Coronary artery (tissue), 2 donors: Measurements from ENCODE around the gene LPIN1.

Experiments
- DNase-seq: peaks from one replicate; pipeline ENCODE4 v3.0.0-alpha.2; 2017; ENCODE audit warnings: low spot score
- H3K27ac ChIP-seq, 2 donors: fragments of 200-600 bp; sonication (generic); one replicate each; pipeline ENCODE4 v1.5.1; 2016 to 2019
- H3K4me3 ChIP-seq: fragments of 200-600 bp; sonication (generic); 2 replicates; pipeline ENCODE4 v1.5.1; 2016; ENCODE audit warnings: mild to moderate bottlenecking, moderate library complexity
- CTCF ChIP-seq: fragments of 200-600 bp; sonication (generic); IDR thresholded peaks from one replicate; pipeline ENCODE4 v1.5.1; 2019; ENCODE audit warnings: antibody characterized with exemption

LPIN1 gene

GRCh38 chr2:11784747-11785610 lies 38.5 kb downstream of the LPIN1 start:
- peak; percentile 96 for TF ChIP-seq CTCF
- peak; percentile 70 for DNase-seq
- Histone ChIP-seq H3K27ac (no peak overlapping the region), H3K4me3 (peak overlapping the region; percentile 69)

- TF ChIP-seq CTCF: no peak
- DNase-seq: no peak
- Histone ChIP-seq H3K27ac (no peak overlapping the region), H3K4me3 (no peak overlapping the region)
Observed at GRCh38 chr2:11785611-11785940, 39.1 kb downstream of the LPIN1 start.

DNA sequence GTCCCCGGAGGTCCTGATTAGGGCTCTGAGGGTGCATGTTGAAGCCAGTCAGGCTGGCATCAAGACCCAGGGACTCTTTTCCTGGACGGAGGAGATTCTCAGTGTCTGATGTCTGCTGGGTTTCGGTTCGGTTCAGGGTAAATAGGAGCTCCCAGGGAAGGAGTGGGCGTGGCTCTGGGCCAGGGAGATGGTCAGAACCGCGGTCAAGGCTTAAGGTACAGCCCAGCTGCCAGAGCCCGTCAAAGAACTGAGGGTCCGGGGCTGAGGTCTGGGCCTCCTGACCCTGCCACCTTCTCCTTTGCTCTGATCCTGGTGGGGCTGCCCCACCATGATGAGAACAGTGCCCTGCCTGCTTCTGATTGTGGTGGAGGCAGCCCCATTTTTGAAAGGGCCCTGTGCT lies 39.8 kb downstream of the LPIN1 start:
- DNase-seq: peak; percentile 40
- Histone ChIP-seq H3K27ac (no peak overlapping the region), H3K4me3 (no peak overlapping the region)
- TF ChIP-seq CTCF: no peak

- Histone ChIP-seq H3K4me3 (no peak overlapping the region), H3K27ac (no peak overlapping the region)
- TF ChIP-seq CTCF: no peak
- DNase-seq: no peak
Observed at GRCh38 chr2:11786592-11786991, 40.2 kb downstream of the LPIN1 start.

GRCh38 chr2:11787991-11788390 lies 41.6 kb downstream of the LPIN1 start:
- no peak overlapping the region for H3K4me3 ChIP-seq
- H3K27ac ChIP-seq: no peak overlapping the region
- DNase-seq: peak; percentile 55
- TF ChIP-seq CTCF: no peak

- peak; percentile 36 for DNase-seq
- no peak for TF ChIP-seq CTCF
- Histone ChIP-seq H3K4me3 (no peak overlapping the region), H3K27ac (no peak overlapping the region)
Observed at GRCh38 chr2:11788461-11789124, 42.2 kb downstream of the LPIN1 start.

DNA sequence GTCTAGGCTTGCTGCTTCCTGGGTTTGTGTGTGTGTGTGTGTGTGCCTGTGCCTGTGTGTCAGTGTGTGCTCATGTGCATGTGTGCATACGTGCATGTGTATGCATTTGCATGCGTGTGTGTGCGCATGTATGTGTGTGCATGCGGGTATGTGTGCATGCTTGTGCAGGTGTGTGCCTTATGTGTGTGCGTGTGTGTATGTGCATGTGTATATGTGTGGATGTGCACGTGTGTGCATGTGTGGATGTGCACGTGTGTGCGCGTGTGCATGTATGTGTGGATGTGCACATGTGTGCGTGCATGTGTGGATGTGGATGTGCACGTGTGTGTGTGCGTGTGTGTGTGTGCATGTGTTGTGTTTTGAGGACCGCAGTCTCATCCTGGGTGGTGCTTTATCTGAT lies 42.8 kb downstream of the LPIN1 start:
- no peak for TF ChIP-seq CTCF
- peak; percentile 47 for DNase-seq
- no peak overlapping the region for H3K27ac ChIP-seq
- no peak overlapping the region for H3K4me3 ChIP-seq
